ENCODE measurements around the gene FES.
"Not testable (repeated sequence)": the region's sequence is repeated elsewhere in the genome, so short reads cannot be mapped to it uniquely, and the experiment has no call there.

The FES gene

GRCh38 chr15:90911906-90912769 lies 27.8 kb downstream of the FES start:
- no peak for FAIRE-seq

DNA sequence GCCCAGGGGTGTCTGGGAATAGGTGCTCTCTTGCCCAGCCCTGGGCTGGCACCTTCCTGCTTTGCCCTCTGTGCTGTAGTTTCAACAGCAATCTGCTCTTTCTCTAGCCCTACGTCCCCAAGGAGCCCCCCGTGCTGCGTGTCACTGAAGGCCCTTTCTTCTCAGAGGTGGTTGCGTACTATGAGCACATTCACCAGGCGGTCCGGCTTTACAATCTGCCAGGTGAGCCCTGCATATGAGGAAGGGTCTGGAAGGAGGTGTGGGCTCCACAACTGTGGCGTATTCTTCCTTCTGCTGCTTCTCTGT lies 28.4 kb downstream of the FES start:
- no peak for FAIRE-seq

DNA sequence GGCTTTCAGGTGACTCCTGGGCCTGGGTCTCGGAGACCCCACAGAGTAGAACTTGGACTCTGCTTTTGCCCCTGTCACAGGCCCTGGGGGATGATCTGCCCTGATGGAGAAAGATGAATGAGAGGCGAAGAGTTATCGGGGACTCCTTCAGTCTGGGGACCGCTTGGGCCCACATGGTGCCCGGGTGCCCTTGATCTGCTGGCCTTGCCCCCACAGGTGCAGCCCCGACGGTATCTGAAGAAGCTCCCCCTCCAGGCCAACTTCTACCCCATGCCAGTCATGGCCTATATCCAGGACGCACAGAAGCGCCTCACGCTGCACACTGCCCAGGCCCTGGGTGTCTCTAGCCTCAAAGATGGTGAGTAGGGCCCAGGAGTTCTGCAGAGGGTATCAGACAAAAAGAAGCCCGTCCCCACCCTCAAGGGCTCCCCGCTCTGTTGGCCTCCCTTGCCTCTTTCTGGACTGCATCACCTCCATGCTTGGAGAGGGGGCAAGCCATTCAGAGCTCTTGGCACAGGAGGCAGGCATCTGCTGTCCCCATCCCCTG lies 29.2 kb downstream of the FES start:
- no peak for FAIRE-seq

GRCh38 chr15:90914305-90915080 lies 30.2 kb downstream of the FES start:
- no peak for FAIRE-seq

DNA sequence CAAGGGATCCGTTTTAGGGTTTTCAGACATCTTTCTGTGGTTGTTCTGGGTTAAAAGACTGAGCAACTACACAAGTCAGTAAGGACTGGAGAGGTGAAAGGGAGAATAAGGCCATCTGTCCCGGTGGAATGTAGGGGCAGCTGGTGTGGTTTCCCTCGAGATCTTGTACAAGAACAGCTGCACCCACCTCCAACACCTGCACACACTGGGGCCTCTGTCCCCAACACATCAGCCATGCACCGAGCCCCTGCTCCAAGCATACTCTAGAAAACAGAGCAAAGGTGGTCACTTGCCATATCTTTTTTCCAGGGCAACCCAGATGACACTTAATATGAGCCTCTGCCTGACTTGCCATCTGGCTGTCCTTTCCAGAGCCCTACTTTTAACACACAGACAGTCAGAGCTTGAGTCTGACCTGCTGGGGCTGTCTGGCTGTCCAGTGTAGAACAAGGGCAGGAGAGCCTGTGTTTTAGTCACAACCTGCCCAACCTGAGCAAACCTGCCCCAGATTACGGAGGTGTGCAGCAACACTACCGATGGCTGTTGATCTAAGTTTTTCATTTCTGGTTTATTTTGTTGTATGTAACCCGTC lies 31.0 kb downstream of the FES start:
- FAIRE-seq, result no peak

DNA sequence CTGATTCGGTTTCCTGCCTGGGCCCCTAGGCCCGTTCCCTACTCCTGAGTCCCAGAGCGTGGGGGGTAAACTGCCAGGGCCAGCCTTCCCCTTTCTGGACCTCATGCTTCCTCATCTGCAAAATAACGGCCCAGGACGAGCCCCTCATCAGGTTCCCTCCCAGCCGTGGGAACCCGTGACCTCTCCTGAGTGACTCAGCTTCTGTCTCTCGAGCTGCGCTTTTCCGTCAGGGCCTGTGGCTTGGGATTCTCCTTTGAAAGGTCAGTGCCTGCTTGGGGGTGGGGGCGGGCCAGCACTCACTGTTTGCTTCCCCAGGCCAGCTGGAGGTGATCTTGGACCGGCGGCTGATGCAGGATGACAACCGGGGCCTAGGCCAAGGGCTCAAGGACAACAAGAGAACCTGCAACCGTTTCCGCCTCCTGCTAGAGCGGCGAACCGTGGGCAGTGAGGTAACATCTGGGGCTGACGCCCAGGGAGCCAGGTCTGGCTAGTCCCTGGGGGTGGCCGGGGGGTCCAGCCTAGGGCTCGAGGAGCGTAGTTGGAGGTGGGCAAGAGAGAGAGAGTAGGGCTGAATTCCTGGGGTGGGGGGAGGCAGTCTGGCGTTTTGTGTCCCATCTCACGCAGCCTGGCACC lies 31.6 kb downstream of the FES start:
- no peak for FAIRE-seq

- FAIRE-seq, result no peak
Observed at GRCh38 chr15:90916461-90916860, 32.2 kb downstream of the FES start.

GRCh38 chr15:90917569-90917968 lies 33.3 kb downstream of the FES start:
- FAIRE-seq, result no peak

DNA sequence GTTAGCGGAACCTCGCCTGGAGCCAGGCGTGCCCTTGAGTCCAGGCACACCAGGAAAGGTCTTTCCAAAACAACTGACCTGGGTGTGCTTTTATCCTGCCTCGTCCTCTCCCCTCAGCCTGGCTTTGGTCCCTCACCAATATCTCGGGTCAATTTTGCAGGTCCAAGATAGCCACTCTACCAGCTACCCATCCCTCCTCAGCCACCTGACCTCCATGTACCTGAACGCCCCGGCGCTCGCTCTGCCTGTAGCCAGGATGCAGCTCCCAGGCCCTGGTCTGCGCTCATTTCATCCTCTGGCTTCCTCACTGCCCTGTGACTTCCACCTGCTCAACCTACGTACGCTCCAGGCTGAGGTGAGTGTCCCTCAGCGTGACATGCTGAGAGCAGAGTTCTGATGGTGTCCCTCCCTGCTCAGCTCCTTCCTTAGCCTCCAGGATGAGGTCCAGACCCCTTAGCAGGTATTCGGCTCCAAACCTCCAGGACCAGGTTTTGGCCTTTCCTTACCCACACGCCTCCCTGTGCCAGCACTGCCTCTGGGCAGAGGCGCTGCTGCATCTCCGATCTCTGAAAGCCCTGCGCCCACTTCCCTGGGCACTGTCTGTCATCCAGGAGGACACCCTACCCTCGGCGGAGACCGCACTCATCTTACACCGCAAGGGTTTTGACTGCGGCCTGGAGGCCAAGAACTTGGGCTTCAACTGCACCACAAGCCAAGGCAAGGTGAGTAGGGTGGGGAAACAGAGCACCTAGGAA lies 33.9 kb downstream of the FES start:
- FAIRE-seq, result no peak

- FAIRE-seq, result no peak
Observed at GRCh38 chr15:90918835-90919234, 34.5 kb downstream of the FES start.

GRCh38 chr15:90921887-90922286 lies 37.6 kb downstream of the FES start:
- FAIRE-seq, result no peak

- not testable (repeated sequence) for FAIRE-seq
Observed at GRCh38 chr15:90922712-90923322, 38.5 kb downstream of the FES start.

GRCh38 chr15:90924375-90924774 lies 40.1 kb downstream of the FES start:
- FAIRE-seq, result no peak

- FAIRE-seq, result not testable (repeated sequence)
Observed at GRCh38 chr15:90926766-90927165, 42.5 kb downstream of the FES start.

DNA sequence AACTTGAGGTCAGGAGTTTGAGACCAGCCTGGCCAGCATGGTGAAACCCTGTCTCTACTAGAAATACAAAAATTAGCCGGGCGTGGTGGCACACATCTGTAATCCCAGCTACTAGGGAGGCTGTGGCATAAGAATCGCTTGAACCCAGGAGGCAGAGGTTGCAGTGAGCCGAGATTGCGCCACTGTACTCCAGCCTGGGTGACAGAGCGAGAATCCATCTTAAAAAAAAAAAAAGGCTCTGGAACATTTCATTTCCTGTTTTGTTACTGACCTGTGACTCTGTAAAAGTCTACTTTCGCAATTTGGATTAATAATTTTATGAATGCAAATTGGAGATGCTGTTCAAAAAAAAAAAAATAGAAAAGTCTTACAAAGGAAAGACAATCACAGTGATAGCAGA lies 43.8 kb downstream of the FES start:
- FAIRE-seq, result not testable (repeated sequence)

- no peak for FAIRE-seq
Observed at GRCh38 chr15:90929246-90930019, 45.1 kb downstream of the FES start.

GRCh38 chr15:90930861-90931574 lies 46.7 kb downstream of the FES start:
- FAIRE-seq, result no peak

- FAIRE-seq, result no peak
Observed at GRCh38 chr15:90931575-90931827, 47.2 kb downstream of the FES start.

DNA sequence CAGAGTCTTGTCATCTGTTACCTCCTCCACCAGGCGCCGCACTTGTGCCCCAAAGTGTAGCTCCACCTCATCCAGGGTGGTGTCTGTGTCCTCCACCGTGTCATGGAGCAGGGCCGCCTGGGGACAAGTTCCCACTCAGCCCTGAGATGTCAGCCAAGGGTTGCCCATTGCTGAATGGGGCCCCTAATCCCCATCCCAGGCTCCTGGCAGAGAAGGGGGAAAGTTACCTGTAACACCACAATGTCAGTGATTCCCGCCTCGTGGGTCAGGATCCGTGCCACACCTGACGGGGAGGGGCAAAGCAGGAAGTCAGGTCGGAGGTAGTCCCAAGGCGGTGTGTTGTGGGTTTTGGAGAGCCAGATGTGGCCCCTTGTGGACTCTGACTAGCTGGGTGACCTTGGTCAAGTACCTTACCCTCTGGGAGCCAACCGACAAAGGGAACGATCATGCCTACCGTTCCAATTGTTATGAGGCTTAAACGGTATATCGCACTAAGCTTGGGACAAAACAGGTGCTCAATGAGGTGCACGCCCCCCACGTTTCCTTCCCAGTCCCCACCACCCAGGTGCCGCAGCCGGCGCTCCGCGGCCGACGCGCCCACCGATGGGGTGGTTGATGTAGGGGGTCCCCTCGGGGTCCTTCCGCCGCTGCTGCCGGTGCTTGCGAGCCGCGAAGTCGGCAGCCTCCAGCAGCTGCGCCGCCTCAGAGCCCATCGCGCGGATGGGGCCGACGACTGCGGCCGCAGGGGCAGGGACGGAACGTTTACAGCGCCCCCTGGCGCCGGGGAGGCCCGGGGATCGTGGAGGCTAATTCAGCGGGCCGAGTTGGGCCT lies 47.7 kb downstream of the FES start, which contains the start of gene HDDC3:
HDDC3 (minus strand) TSS at position 722 of the 832 bp plus-strand sequence; CDS start at position 713, 9 bp downstream.
- no peak for FAIRE-seq

- FAIRE-seq, result no peak
Observed at GRCh38 chr15:90932660-90932991, 48.3 kb downstream of the FES start.
